ENCODE results near the gene PPP6R3. TPM values are rescaled to one million over a fixed set of nuclear protein-coding genes. Genes with fewer than 3 reads are reported as not detected.
A peak's percentile ranks its signal among the peaks of the same experiment; 100 is the strongest.

Gene PPP6R3
- total and polyA plus RNA-seq, 11 donors: 23.2 to 93.8 (median 81.2) TPM

DNA sequence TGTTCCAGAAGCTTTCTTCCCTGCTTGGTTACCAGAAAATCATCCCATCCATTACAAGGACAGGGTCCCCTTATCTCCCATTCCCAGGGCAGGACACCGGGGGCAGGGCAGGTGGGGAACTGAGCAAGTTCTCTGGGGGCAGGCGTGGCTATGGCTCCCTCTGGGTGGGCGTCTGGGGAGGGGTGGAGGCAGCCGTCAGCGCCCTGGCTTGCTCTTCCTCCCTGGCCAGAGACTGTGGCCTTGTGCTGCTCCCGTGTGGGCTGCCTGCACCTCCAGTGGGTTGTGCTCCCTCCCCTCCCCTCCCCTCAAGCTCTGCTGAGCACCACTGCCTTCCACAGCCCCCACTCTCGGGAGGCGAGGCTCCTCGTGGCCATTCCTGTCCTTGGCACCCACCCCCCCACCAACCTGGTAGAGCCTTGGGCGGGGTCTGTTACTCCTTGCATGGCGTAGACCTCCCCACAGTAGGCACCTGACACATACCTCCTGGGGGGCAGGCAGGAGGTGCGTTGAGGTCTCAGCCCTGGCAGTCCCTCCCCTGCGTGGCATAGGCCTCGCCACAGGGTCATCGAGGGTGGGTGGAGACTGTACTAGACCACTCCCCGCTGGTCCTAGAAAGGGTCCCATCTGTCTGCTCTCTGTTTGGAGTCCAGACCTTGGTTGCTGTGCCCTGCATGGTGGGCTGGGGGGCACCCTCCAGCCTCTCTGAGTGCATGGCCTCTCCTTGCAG is 24.2 kb upstream of the PPP6R3 start:
- no peak for ATAC-seq
- Histone ChIP-seq H3K4me1 (peaks cover 3 to 42% (median 31%) of the 10 kb centered on the region in 12 donors), H3K36me3 (peaks cover 0 to 78% (median 62%) of the 10 kb centered on the region in 9 donors), H3K27me3 (no peaks in the 10 kb centered on the region), H3K27ac (peak overlapping the region in 9 of 12 donors; percentile 17 to 78 (median 66)), H3K4me3 (no peak overlapping the region), H3K9me3 (no peaks in the 10 kb centered on the region)
- TF ChIP-seq POLR2A (IDR thresholded peaks at IDR 0.05): no peak
- TF ChIP-seq, protein P1, sequence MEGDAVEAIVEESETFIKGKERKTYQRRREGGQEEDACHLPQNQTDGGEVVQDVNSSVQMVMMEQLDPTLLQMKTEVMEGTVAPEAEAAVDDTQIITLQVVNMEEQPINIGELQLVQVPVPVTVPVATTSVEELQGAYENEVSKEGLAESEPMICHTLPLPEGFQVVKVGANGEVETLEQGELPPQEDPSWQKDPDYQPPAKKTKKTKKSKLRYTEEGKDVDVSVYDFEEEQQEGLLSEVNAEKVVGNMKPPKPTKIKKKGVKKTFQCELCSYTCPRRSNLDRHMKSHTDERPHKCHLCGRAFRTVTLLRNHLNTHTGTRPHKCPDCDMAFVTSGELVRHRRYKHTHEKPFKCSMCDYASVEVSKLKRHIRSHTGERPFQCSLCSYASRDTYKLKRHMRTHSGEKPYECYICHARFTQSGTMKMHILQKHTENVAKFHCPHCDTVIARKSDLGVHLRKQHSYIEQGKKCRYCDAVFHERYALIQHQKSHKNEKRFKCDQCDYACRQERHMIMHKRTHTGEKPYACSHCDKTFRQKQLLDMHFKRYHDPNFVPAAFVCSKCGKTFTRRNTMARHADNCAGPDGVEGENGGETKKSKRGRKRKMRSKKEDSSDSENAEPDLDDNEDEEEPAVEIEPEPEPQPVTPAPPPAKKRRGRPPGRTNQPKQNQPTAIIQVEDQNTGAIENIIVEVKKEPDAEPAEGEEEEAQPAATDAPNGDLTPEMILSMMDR (IDR thresholded peaks at IDR 0.05): no peak
- intact Hi-C loops (cut with DNase I): no loop called here
- no peak for DNase-seq
- WGBS, 4 donors: 85 to 91% (median 88%) methylated on average over 6 to 16 of the region's 16 CpGs

DNA sequence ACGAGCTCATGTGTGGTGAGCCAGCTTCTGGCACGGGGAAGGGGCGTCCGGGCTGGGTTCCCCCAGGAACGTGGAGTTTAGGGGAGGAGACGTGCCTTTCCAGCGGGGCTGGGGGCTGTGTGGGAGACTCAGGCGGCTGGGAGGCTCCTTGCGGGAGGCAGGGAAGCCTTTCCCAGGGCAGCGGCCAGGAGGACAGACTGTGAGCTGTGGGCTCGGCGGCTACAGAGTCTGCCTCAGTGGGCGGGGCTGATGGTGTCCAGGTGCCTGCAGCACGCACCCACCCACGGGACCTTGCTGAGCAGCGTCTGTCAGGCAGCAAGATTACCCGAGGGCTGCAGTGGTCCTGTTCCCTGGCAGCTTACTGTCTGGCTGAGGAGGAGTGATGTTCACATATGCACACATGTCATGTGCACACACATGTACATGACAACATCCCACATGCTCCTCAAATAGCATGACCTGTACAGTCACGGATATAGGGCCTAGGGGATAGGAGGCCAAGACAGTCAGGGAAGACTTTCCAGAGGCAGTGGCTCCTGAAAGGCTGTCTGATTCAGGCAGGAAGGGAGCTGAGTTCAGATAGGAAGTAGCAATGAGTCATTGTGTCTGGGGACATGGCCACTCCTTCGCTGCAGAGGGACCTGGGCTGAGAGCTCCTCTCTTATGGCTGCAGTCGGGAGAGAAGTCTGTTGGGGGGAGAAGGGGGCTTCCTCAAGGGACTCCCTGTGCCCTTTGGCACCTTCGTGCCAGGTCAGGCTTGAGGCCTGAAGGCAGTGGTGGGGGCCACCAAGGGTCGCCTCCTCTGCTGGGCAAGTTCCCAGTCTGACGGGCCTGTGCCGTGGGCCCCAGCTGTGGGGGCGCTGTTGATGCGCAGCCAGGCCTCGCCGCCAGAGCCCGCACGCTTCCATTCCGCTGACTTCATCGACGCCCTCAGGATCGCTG is 23.3 kb upstream of the PPP6R3 start:
- Histone ChIP-seq H3K27ac (peak overlapping the region; percentile 27 to 85 (median 66)), H3K36me3 (peaks cover 0 to 83% (median 64%) of the 10 kb centered on the region in 9 donors), H3K4me3 (no peak overlapping the region), H3K27me3 (no peaks in the 10 kb centered on the region), H3K4me1 (peaks cover 3 to 40% (median 28%) of the 10 kb centered on the region in 12 donors), H3K9me3 (no peaks in the 10 kb centered on the region)
- TF ChIP-seq, protein P1 (IDR thresholded peaks at IDR 0.05): peak in 10 of 12 donors; percentile 12 to 54 (median 38)
- no peak for TF ChIP-seq POLR2A (IDR thresholded peaks at IDR 0.05)
- intact Hi-C loops (cut with DNase I): no loop called here
- WGBS, 4 donors: 57 to 70% (median 64%) methylated on average over 20 to 34 of the region's 34 CpGs
- DNase-seq (peak in 4 of 5 donors; percentile 63 to 79 (median 69)), ATAC-seq (peak; percentile 49 to 89 (median 84))

DNA sequence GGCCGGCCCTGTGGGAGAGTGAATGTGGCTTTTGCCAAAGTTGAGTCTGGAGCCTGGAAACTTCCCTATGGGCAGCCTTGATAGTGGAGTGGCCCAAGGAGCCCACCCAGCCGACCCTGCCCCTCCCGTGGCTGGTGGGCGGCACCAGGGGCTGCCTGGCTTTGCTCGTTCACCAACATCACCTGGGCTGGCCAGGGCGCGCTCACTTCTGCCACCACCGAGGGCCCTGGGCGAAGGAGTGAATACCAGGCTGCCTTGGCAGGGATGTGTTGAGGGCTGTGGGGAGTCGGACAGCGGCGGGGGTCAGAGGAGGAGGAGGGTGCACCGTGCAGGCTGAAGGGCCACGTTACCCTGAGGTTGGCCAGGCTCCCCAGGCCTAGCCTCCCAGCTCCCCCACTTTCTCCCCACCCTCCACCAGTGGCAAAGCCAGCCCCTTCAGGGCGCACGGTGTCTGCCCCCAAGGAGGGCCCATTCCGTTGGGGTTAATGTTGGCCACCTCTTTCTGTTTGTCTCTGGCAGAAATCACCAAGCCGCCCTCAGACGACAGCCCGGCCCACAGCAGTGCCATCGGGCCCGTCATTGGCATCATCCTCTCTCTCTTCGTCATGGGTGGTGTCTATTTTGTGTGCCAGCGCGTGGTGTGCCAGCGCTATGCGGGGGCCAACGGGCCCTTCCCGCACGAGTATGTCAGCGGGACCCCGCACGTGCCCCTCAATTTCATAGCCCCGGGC is 22.5 kb upstream of the PPP6R3 start:
- intact Hi-C loops (cut with DNase I): no loop called here
- ATAC-seq: no peak
- H3K36me3 ChIP-seq: peaks cover 0 to 92% (median 71%) of the 10 kb centered on the region in 9 donors

More for the DNA sequence above, 22.5 kb upstream of the PPP6R3 start:
- peaks cover 3 to 32% (median 20%) of the 10 kb centered on the region in 12 donors for H3K4me1 ChIP-seq
- H3K9me3 ChIP-seq: no peaks in the 10 kb centered on the region
- WGBS, 4 donors: 85 to 93% (median 88%) methylated on average over 26 to 34 of the region's 34 CpGs
- no peaks in the 10 kb centered on the region for H3K27me3 ChIP-seq
- TF ChIP-seq, protein P1 (IDR thresholded peaks at IDR 0.05): no peak
- no peak for TF ChIP-seq POLR2A (IDR thresholded peaks at IDR 0.05)
- DNase-seq: no peak
- no peak overlapping the region for H3K4me3 ChIP-seq
- peak overlapping the region; percentile 27 to 85 (median 66) for H3K27ac ChIP-seq

All from heart left ventricle (tissue), 16 donors.